KOPT-K1 (cell line): ENCODE data around the gene CCDC187.

ENCODE experiments used
- H3K27ac ChIP-seq: fragments of 200-600 bp; sonication (generic); 2 replicates; pipeline ENCODE4 v1.5.1; 2016; ENCODE audit warnings: antibody characterized with exemption, mild to moderate bottlenecking, low read depth, low read length; ENCODE audit not compliant: poor library complexity, severe bottlenecking
- H3K36me3 ChIP-seq: fragments of 200-600 bp; sonication (generic); 2 replicates; pipeline ENCODE4 v1.5.1; 2017; ENCODE audit warnings: antibody characterized with exemption, mild to moderate bottlenecking, low read length, moderate library complexity; ENCODE audit not compliant: insufficient read depth
- H3K9me3 ChIP-seq: fragments of 200-600 bp; sonication (generic); 2 replicates; pipeline ENCODE4 v1.5.1; 2017; ENCODE audit warnings: antibody characterized with exemption, low read length, mild to moderate bottlenecking; ENCODE audit not compliant: insufficient read depth, poor library complexity, severe bottlenecking

CCDC187 gene

DNA sequence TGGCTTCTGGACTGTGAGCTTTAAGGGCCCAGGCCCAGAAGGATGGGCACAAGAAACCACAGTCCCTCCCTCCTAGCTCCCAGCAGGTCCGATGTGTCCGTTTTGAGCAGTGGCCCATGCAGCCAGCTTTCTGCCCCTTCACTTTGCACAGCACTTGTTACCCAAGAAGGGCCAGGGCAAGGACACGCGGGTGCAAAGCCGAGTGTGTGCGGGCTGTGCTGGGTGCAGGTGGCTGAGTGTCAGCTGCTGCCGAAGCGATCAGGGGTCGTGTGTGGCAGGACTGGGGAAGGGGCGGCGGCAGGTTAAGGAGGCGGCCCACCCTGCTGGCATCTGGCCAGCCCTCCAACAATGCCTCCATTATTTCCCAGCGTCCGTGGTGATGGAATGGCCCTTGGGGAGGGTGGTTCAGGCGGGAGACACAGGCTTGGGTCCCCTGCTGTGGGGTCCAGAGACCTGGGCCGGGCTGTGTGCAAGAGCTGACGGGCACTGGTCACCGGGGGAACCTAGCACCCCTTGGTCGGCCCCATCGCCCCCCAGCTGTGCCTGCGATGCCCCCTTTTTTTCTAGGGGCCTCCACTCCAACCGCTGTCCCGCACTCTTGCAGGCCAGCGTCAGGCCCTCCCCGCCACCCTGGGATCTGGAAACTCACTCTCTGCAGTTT lies 99.6 kb downstream of the CCDC187 start:
- Histone ChIP-seq H3K36me3 (peaks cover 23% of the 10 kb centered on the region), H3K27ac (no peak overlapping the region), H3K9me3 (no peaks in the 10 kb centered on the region)

DNA sequence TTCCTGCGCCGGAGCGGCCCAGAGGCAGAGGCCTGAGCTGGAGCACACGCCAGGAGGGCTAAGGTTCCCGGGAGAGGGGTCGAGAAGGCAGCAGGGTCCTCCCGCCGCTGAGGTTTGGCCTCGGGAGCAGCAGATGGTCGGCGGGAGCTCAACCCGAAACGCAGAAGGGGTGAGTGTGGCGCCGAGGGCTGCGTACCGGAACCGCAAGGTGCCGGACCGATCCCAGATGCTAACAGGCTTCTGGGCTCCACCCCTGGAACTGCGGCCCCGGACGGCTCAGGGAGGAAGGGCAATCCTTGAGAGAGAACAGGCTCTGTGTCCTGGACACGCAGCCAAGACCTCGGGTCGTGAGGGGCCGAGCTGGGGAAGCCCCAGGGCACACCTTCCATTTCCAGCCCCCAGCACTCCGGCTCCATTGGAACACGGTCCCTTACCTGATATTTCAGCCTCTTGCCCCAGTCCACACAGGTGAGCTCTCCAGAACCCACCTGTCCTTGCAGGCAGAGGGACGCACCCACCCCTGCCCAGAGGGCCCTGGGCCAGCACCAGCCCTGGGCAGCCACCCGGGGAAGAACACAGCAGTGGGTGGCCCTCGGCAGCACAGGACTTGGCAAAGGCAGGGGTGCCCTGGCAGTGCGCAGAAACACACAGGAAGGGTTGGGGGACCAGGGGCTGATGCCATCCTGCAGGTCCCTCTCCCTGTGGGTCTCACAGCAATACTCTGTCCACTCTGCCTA lies 100.3 kb downstream of the CCDC187 start:
- Histone ChIP-seq H3K27ac (no peak overlapping the region), H3K9me3 (no peaks in the 10 kb centered on the region), H3K36me3 (peaks cover 19% of the 10 kb centered on the region)

DNA sequence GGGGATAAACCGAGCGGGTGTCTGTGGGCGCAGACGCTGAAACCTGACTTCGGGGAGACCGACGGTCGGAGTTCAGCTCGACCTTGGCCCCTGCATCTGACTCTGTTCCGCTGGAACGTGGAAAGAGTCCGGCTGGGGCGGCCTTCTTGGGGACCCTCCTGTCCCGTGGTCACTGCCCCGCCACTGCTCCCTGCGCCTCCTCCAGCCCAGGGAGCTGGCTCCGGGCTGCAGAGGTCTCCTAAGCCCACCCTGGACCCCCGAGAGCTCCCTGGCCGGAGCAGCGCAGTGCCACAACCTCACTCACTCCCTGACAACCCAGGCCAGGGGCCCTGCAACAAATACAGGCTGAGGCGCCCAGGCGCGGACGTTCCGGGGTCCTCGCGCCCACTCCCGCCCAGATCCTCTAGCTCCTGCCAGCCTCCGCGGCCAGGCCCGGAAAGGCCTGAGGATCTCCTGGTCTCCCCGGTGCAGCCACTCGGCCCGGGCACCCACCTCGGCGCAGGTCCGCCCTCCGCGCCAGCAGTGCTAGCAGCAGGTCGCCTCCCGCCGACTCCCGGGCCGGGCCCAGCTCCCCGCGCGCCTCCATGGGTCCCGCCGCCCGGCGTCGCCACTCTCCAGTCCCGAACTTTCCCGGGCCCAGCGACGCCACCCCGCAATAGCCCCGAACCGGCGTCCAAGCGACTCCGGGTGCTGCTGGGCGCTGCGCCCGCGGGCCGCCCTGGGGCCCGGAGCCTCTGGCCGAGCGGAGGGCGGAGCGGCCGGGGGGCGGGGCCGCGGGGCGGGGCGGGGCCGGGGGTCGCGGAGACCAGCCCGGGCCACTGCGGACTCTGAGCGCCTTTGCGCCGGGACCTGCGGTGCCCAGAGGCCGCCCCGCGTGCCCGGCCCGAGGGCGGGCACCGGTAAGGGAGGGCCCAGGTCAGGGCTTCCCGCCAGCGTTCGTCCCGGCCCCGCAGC lies 101.2 kb downstream of the CCDC187 start:
- no peak overlapping the region for H3K27ac ChIP-seq
- peaks cover 14% of the 10 kb centered on the region; the same call in 1 of the 2 replicates for H3K36me3 ChIP-seq
- H3K9me3 ChIP-seq, result no peaks in the 10 kb centered on the region

DNA sequence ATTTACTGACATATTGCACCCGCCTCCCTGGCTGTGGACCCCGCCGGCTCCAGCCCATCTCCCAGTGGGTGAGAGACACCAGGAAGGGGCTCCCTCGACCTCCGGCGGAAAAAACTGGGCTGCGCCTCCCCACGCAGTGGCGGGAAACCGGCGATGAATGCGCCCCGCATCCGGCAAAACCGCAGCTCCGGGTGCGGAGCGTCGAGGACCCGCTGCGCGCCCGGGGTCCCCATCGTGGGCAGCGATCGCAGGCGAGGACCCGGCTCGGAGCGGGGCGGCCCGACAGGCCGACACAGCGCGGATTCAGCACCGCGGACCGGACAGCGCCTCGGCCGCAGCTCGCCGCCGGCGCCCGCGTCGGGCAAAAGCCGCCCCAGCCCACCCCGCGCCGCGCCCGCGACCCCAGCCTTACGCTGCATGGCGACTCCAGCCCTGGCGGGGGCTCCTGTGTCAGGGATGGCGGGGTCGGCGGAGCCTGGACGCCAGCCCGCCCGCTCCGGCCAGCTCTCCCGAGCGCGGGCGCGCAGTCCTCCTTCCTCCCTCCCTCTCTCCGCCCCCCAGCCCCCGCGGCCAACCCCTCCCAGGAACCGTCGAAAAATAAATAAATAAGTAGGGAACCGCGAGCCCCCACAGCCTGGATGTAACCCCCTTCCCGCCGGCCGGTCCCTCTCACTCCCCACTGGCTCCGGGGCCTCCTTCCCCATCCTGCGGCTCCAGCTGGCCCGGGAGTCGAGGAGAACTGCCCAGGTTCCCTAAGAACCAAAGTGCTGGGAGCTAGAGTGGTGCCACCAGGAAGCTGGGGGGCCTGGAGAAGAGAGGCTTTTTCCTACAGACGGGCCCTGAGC lies 102.1 kb downstream of the CCDC187 start:
- Histone ChIP-seq H3K36me3 (peaks cover 5% of the 10 kb centered on the region; the same call in 1 of the 2 replicates), H3K27ac (no peak overlapping the region), H3K9me3 (no peaks in the 10 kb centered on the region)

DNA sequence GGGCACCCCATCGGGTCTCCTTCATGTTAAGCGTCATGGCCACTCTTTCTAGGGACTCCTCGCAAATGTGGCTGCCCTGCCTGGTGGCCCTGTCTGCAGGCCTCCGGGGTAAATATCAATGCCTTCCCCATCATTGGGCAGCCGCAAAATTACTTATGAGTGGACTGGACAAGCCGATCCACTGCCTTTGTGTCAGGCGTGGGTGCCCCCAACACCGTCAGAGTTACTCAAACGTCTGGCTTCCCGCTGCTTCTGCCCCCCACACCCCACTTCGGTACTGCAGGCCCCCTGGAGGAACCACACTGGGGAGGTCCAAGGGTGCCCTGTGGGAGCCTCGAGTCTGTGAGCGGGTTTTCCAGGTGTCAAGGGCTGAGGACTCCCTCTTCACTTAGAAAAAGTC lies 102.7 kb downstream of the CCDC187 start:
- Histone ChIP-seq H3K36me3 (no peaks in the 10 kb centered on the region; the same call in 1 of the 2 replicates), H3K27ac (no peak overlapping the region), H3K9me3 (no peaks in the 10 kb centered on the region)

DNA sequence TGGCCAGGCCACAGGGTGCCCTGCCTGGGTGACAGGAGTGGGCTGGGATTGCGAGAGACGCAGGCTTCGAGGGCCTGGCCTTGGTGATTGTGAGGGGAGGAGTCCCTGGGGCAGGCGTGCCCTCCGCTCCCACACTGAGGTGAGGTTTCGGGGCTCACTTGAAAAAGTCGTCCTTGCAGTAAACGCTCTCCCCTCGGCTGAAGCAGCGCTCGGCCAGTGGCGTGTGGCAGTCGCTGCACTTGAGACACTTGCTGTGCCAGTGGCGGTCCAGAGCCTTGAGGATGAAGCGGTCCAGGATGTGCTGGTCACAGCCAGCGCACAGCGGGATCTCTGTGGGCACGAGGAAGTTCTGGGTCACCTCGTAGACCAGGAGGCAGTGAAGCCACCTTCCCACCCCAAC lies 103.5 kb downstream of the CCDC187 start:
- H3K27ac ChIP-seq, result no peak overlapping the region
- no peaks in the 10 kb centered on the region for H3K9me3 ChIP-seq

More for the DNA sequence above, 103.5 kb downstream of the CCDC187 start:
- no peaks in the 10 kb centered on the region for H3K36me3 ChIP-seq
